Islet of Langerhans (tissue), 1 donor: Measurements from ENCODE around the gene RACK1.

ENCODE experiments used
- FAIRE-seq: peaks from one replicate; lab custom pipeline; 2011; peaks lifted over from hg19 to GRCh38; lab: Jason Lieb, UNC

RACK1 gene

DNA sequence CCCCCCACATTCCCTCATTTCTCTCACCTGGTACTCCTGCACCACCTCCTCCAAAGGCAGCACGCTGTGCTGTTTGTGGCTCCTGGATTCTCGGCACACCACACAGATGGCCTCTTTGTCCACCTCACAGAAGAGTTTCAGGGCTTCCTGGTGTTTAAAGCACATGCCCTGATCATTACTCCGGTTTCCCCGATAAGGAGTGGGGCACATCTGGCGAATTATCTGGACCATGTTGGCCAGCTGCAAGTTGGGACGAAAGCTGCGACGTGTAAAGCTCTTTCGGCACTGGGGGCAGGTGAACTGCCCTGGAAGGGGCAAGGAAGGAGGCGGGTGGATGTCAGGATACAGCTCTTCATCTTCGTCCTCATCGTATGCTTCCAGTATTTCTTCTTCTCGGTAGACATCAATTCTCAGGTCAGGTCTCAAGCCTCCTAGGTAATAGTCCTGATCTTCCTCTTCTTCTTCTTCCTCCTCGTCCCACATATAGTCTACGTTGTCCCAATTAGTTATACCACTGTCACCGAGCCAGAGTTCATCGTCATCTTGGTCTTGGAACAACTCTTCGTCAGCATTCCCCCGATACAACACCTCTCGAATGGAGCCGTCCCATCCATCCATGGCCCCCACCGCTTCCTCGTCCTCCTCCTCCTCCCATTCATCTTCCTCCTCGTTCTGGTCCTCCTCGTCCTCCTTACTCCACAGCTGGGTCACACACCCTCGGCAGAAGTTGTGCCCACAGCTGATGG is 16.4 kb upstream of the RACK1 start:
- no peak for FAIRE-seq

- no peak for FAIRE-seq
These were observed 15.6 kb upstream of the RACK1 start for GRCh38 chr5:181259283-181259682.

DNA sequence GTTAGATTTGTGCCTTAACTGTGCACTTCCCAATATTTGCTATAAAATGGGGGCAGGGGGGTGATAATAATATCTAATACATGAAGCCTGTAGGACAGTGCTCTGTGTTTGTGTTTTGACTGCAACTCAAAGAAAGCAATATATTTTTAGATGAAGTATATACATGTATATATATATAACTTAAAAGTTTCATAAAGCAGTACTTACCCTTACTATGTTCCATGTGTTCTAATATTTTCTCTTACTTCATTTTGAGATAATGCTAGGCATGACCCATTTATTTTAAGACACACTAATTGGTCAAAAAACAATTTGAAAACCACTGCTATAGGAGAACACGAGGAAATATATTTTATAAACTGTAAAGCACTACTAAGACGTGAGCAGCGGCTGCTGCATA is 14.9 kb upstream of the RACK1 start:
- FAIRE-seq = no peak

- no peak for FAIRE-seq
These were observed 12.3 kb upstream of the RACK1 start for GRCh38 chr5:181255836-181256578.

DNA sequence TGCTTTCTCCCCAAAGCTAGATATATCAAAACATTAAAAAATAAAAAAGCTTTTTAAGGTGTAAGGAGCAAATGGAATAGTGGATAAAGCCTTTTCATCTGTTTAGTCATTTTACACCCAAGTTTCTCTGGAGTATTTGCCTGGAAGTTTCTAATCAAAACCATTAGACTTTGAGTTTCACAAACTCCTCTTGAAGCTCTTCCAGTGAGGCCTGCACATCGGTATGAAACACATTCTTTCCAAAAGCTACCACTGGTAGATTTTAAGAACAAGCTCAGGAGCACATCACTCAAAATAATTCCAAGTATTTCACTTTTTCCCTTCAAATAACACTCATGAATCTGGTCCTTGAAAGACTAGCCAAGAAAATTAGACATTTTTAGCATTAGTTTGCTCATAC is 11.6 kb upstream of the RACK1 start:
- FAIRE-seq = no peak

DNA sequence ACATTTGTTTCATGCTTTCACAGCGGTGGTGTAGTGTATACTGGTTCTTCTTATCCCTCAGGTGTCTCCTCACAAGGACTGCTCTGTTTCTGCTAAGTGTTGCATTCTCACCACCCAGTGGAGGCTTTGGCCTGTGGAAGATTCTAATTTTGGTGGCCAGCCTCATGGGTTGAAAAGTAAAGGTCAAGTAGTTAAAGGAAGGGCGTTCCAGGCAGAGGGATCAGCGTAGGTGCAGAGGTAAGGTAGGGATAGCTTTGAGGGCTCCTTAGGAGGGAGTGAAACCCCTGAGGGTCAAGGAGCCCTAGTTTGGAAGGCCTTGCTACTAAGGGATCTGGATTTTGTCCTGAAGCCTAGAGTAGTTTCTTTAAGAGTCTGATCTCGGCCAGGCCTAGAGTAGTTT is 4.6 kb upstream of the RACK1 start:
- no peak for FAIRE-seq

- no peak for FAIRE-seq
These were observed 2.8 kb upstream of the RACK1 start for GRCh38 chr5:181246276-181247049.

GRCh38 chr5:181245427-181246275 is 1.9 kb upstream of the RACK1 start:
- no peak for FAIRE-seq

GRCh38 chr5:181243018-181243563 is 615 bp downstream of the RACK1 start:
- FAIRE-seq = no peak

DNA sequence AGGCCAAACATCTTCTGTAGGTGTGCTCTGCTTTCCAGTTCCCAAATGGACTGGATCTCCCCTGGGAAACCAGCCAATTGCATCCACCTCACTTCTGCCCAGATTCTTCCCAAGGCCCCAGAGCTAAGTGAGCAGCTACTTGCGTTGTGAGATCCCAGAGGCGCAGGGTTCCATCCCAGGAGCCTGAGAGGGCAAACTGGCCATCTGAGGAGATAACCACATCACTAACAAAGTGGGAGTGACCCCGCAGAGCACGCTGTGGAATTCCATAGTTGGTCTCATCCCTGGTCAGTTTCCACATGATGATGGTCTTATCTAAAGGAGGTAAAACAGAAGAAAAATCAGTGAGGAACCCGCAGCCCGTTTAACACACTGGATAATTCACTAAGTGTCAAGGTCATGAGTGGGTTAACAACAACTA is 1.7 kb downstream of the RACK1 start:
- FAIRE-seq = no peak

DNA sequence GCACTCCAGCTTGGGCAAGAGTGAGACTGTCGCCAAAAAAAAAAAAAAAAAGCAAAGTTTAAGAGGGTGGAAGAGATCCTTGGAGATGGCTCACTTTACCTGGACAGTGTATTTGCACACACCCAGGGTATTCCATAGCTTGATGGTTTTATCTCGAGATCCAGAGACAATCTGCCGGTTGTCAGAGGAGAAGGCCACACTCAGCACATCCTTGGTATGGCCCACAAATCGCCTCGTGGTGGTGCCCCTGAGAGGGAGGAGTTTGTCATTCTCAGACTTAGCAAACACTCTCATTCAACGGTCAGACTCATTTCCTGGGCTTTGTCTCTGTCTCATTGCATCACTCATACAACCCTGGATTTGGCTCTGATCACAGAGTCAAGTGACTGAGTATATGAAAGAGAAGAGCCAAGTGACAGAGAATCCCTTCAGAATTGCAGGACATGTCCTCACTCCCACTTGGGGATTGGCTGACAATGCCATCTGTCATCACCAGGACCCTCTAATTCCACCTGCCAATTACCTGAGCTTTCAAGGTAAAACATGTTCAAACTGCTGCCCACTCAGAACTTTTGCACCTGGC is 2.2 kb downstream of the RACK1 start:
- no peak for FAIRE-seq

GRCh38 chr5:181239062-181239663 is 4.5 kb downstream of the RACK1 start:
- no peak for FAIRE-seq

- FAIRE-seq = no peak
These were observed 5.8 kb downstream of the RACK1 start for GRCh38 chr5:181237729-181238385.

- no peak for FAIRE-seq
These were observed 6.6 kb downstream of the RACK1 start for GRCh38 chr5:181236954-181237641.

GRCh38 chr5:181236471-181236870 is 7.2 kb downstream of the RACK1 start:
- no peak for FAIRE-seq

DNA sequence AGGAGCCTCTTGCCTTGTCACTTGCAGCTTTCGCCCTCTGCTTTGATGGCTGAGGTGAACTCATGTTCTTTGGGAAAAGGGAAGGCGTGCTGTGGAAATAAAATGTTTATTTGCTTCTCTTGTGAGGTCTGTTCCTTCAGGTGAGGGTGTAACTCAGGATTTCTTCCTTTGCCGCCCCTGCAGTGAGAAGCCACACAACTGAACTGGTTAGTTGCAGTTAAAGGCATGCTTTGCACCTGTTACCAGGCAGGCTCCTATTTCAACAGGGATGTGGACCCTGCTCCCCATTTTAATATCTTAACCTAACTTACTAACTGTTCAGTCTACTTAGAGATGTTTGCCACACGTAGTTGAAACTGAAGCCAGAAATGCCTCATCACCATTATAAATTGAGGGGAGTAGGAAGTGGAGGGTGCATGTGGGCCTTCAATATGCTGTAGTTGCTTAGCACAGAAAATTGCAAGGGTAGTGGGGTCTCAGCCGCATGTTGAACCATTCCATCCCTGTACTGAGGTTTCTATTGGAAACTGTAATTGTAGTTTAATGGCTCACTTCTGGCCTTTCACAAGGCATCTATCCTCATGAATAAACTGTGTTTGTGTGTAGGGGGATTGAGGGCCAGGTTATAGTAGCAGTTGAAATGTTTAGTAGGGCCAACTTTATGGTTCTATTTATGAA is 7.9 kb downstream of the RACK1 start:
- no peak for FAIRE-seq

DNA sequence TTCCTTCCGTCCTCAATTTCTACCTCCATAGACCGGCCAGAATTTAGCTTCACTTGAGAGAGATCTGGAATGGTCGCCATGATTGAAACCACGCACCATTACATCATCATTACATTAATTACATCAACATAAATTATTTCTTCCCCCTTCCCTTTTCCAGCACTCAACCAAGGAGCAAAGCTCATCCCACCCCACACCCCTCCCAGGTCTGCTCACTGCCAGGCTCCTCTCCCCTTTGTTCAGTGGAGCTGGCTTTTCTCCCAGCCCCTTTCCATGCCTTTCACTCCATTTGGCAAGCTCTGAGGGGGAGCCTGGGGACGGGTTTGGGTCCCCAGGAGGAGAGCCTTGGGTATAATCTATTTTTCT is 8.4 kb downstream of the RACK1 start:
- no peak for FAIRE-seq

GRCh38 chr5:181234455-181235306 is 9.0 kb downstream of the RACK1 start:
- no peak for FAIRE-seq
